HG03469 (cell line): ENCODE data around the gene CILP.
"Not testable (repeated sequence)": the region's sequence is repeated elsewhere in the genome, so short reads cannot be mapped to it uniquely, and the experiment has no call there.

Experiments
- ATAC-seq: cut with Tn5 transposase; IDR thresholded peaks from one replicate; pipeline ENCODE4 v1.9.1; 2021; ENCODE audit warnings: mild to moderate bottlenecking, moderate library complexity, moderate number of reproducible peaks; ENCODE audit not compliant: unreplicated experiment

The CILP gene

GRCh38 chr15:65197337-65197645 is 14.0 kb downstream of the CILP start:
- no peak for ATAC-seq

- no peak for ATAC-seq
These were observed 14.5 kb downstream of the CILP start for GRCh38 chr15:65196637-65197336.

GRCh38 chr15:65195548-65195923 is 15.7 kb downstream of the CILP start:
- ATAC-seq: no peak

- no peak for ATAC-seq
These were observed 16.3 kb downstream of the CILP start for GRCh38 chr15:65194826-65195547.

GRCh38 chr15:65192016-65192415 is 19.3 kb downstream of the CILP start:
- ATAC-seq: no peak

- ATAC-seq: no peak
These were observed 22.1 kb downstream of the CILP start for GRCh38 chr15:65189102-65189740.

- not testable (repeated sequence) for ATAC-seq
These were observed 22.8 kb downstream of the CILP start for GRCh38 chr15:65188472-65188871.

GRCh38 chr15:65184868-65185717 is 26.2 kb downstream of the CILP start, which contains the start of gene CLPX:
Gene CLPX, minus strand, starts transcription at chr15:65185342. Its CDS starts 189 bp downstream, at chr15:65185153.
- peak; percentile 35 for ATAC-seq

GRCh38 chr15:65184305-65184867 is 26.9 kb downstream of the CILP start:
- ATAC-seq: no peak

- ATAC-seq: no peak
These were observed 27.5 kb downstream of the CILP start for GRCh38 chr15:65183865-65184159.

GRCh38 chr15:65182538-65182937 is 28.7 kb downstream of the CILP start:
- no peak for ATAC-seq

- ATAC-seq: not testable (repeated sequence)
These were observed 29.5 kb downstream of the CILP start for GRCh38 chr15:65181582-65182353.

- no peak for ATAC-seq
These were observed 31.1 kb downstream of the CILP start for GRCh38 chr15:65180167-65180566.

- no peak for ATAC-seq
These were observed 33.4 kb downstream of the CILP start for GRCh38 chr15:65177901-65178300.

- ATAC-seq: no peak
These were observed 35.2 kb downstream of the CILP start for GRCh38 chr15:65176056-65176455.

GRCh38 chr15:65175511-65175910 is 35.8 kb downstream of the CILP start:
- ATAC-seq: no peak

- ATAC-seq: no peak
These were observed 36.8 kb downstream of the CILP start for GRCh38 chr15:65174509-65174908.

- ATAC-seq: no peak
These were observed 38.7 kb downstream of the CILP start for GRCh38 chr15:65172531-65172930.

GRCh38 chr15:65171428-65171827 is 39.8 kb downstream of the CILP start:
- no peak for ATAC-seq

GRCh38 chr15:65165875-65166274 is 45.4 kb downstream of the CILP start:
- no peak for ATAC-seq
